Parathyroid adenoma (tissue), 2 donors: ENCODE measurements around the gene HOXA7.
A peak's percentile ranks its signal among the peaks of the same experiment; 100 is the strongest.

ENCODE experiments used
- H2AFZ ChIP-seq: fragments of 300-600 bp; sonication (generic); one replicate; pipeline ENCODE4 v1.7.0; 2017; ENCODE audit warnings: antibody characterized with exemption, mild to moderate bottlenecking
- H3K27ac ChIP-seq: fragments of 300-600 bp; sonication (generic); one replicate; pipeline ENCODE4 v1.7.0; 2017
- H3K27me3 ChIP-seq: fragments of 300-600 bp; sonication (generic); one replicate; pipeline ENCODE4 v1.7.0; 2017; ENCODE audit warnings: low read length; ENCODE audit not compliant: control insufficient read depth, insufficient read depth
- H3K36me3 ChIP-seq: fragments of 300-600 bp; sonication (generic); one replicate; pipeline ENCODE4 v1.7.0; 2017; ENCODE audit warnings: low read length; ENCODE audit not compliant: control insufficient read depth, insufficient read depth
- H3K4me1 ChIP-seq: fragments of 300-600 bp; sonication (generic); one replicate; pipeline ENCODE4 v1.7.0; 2017; ENCODE audit warnings: control low read depth
- H3K4me2 ChIP-seq: fragments of 300-600 bp; sonication (generic); one replicate; pipeline ENCODE4 v1.7.0; 2017; ENCODE audit warnings: low read length
- H3K4me3 ChIP-seq: fragments of 300-600 bp; sonication (generic); one replicate; pipeline ENCODE4 v1.7.0; 2017; ENCODE audit warnings: low read depth, low read length
- H3K79me2 ChIP-seq: fragments of 300-600 bp; sonication (generic); one replicate; pipeline ENCODE4 v1.7.0; 2017; ENCODE audit warnings: control low read depth
- H3K9ac ChIP-seq: fragments of 300-600 bp; sonication (generic); one replicate; pipeline ENCODE4 v1.7.0; 2017; ENCODE audit warnings: mild to moderate bottlenecking
- H3K9me3 ChIP-seq: fragments of 300-600 bp; sonication (generic); one replicate; pipeline ENCODE4 v1.7.0; 2017; ENCODE audit warnings: low read length; ENCODE audit not compliant: control insufficient read depth
- CTCF ChIP-seq: fragments of 300-600 bp; sonication (generic); IDR thresholded peaks from one replicate; pipeline ENCODE4 v1.7.0; 2017; ENCODE audit warnings: antibody characterized with exemption, mild to moderate bottlenecking
- donor health status: primary hyperparathyroidism.

HOXA7 gene

DNA sequence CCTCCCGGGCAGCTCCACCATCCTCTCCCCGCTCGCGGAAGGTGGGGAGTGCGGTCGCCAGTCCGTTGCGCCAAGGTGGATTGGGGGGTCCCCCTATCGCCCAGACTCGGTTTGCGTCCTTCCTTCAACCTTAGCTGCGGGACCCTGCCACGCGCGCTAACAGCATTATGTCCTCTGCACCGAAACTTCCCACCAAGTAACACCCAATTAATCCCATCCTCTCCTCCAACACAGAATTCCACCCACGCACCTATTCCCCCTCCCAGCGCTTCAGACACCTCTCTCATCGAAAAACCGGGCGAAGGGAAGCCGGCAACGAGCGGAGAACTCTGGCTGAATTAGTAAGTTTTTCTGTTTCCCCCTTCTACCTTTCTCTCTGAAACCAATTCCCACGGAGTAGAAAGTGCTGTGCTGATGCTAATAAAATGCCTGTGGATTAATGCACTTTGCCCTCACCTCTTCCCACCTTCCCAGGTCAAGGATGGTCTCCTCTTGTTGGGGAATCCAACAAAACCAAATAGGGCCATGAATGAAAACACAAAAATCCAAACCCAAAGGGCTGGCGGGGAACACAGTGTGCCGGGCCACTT lies 5.0 kb downstream of the HOXA7 start:
- Histone ChIP-seq H3K4me1 (no peaks in the 10 kb centered on the region), H3K4me2 (peak overlapping the region; percentile 92), H2AFZ (peak overlapping the region; percentile 75), H3K27me3 (peaks cover 12% of the 10 kb centered on the region), H3K9me3 (no peaks in the 10 kb centered on the region), H3K4me3 (peak overlapping the region; percentile 57), H3K36me3 (no peaks in the 10 kb centered on the region), H3K79me2 (no peaks in the 10 kb centered on the region), H3K9ac (no peak overlapping the region), H3K27ac (no peak overlapping the region)
- TF ChIP-seq CTCF, result no peak

DNA sequence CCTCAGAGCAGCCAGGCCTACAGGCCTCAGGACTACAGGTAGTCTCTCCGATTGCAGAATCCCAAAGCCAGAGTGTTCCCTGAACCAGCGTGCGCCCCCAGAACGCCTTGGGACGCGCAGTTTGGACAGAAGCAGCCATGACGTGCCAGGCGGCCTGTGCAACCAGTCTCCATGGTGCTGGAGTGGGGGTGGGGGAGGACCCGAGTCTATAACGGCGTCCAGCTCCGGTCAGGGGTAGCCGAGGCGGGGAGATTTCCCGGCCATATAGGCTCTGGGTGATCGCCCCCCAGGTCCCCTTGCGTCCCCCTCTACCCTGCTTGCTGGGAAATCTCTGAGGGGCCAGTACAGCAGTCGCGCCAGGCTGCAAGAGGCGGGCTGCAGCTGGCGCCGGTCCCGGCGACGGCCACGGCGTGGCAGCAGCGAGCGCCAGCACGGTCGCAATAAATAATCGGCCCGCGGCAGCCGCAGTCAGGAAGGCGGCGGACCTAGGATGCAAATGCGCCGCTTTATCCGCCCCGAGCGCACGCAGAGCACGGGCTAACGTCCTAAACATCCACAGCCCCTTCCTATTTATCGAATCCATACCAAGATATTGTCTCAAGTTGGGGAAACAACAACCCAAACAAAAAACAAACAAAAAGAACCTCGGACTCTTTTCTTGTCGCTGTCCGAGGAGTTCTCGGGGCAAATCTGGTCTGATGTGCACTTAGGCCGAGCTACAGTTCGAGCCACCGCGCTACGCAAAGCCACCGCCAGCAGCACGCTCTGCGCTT lies 5.7 kb downstream of the HOXA7 start:
- TF ChIP-seq CTCF, result peak; percentile 79
- no peak overlapping the region for H3K27ac ChIP-seq
- H3K9me3 ChIP-seq, result no peaks in the 10 kb centered on the region
- peak overlapping the region; percentile 57 for H3K4me3 ChIP-seq
- no peaks in the 10 kb centered on the region for H3K36me3 ChIP-seq
- H3K27me3 ChIP-seq, result peaks cover 6% of the 10 kb centered on the region
- H3K9ac ChIP-seq, result no peak overlapping the region
- H3K4me1 ChIP-seq, result no peaks in the 10 kb centered on the region
- no peaks in the 10 kb centered on the region for H3K79me2 ChIP-seq
- peak overlapping the region; percentile 75 for H2AFZ ChIP-seq
- H3K4me2 ChIP-seq, result peak overlapping the region; percentile 92

GRCh38 chr7:27149842-27150567 lies 6.5 kb downstream of the HOXA7 start:
- Histone ChIP-seq H3K79me2 (no peaks in the 10 kb centered on the region), H3K27me3 (peaks cover 3% of the 10 kb centered on the region), H3K36me3 (no peaks in the 10 kb centered on the region), H2AFZ (no peak overlapping the region), H3K27ac (no peak overlapping the region), H3K9me3 (no peaks in the 10 kb centered on the region), H3K4me2 (peak overlapping the region; percentile 92), H3K4me1 (no peaks in the 10 kb centered on the region), H3K9ac (no peak overlapping the region), H3K4me3 (peak overlapping the region; percentile 57)
- no peak for TF ChIP-seq CTCF

GRCh38 chr7:27148756-27149641 lies 7.5 kb downstream of the HOXA7 start:
- Histone ChIP-seq H3K79me2 (no peaks in the 10 kb centered on the region), H3K36me3 (no peaks in the 10 kb centered on the region), H3K9me3 (no peaks in the 10 kb centered on the region), H3K27ac (no peak overlapping the region), H3K4me1 (no peaks in the 10 kb centered on the region), H3K9ac (no peak overlapping the region), H3K27me3 (no peaks in the 10 kb centered on the region), H2AFZ (no peak overlapping the region), H3K4me2 (no peak overlapping the region), H3K4me3 (no peak overlapping the region)
- TF ChIP-seq CTCF, result no peak
